ENCODE results near the gene CENPN.

CENPN gene

GRCh38 chr16:81006813-81007695 lies at the start of gene CENPN, which contains the start of gene CMC2:
TSS of gene CENPN (plus strand) at chr16:81007214. CDS start at chr16:81011940, 4,726 bp downstream.
TSS of gene CMC2 (minus strand) at chr16:81006885. CDS start at chr16:80997394, 9,491 bp downstream.
- no peak for FAIRE-seq

- FAIRE-seq, result no peak
Measured at GRCh38 chr16:80958284-80958683, 48.7 kb upstream of the CENPN start.

GRCh38 chr16:80962879-80963278 lies 44.1 kb upstream of the CENPN start:
- no peak for FAIRE-seq

DNA sequence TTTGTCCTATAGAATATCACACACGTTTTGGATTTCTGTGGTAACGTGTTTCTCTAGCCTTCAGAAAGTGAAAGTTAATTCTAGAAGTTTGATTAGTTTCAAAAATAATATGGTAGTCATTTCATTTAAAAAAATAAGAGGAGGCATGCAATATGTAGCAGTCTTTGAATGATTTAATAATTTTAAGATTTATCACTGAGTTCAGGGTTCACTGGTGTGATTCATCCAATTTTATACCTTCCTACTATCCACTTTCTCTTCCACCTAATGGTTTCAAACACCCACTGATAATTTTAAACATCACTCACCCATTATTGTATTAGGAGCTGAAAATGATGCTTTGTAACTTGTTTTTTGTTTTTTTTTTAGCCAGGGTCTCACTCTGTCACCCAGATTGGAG lies 42.7 kb upstream of the CENPN start:
- FAIRE-seq, result no peak

DNA sequence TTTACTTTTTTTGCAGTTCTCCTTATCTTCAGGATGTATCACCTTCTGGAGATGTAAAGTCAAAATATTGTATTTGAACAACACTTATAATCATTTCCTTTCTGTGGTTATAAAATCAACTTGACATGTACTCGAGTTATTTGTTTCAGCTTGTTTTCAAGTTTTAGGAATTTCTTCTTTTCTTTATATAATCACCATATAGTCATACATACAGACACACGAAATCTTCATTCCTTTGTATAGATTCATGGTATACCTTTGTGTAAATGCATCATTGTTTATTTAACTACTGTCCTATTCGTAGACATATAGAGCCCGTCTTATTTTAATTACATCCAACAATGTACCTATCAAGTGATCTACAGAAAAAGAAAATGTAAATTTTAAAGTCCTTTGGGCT lies 40.4 kb upstream of the CENPN start:
- FAIRE-seq, result peak; percentile 28

DNA sequence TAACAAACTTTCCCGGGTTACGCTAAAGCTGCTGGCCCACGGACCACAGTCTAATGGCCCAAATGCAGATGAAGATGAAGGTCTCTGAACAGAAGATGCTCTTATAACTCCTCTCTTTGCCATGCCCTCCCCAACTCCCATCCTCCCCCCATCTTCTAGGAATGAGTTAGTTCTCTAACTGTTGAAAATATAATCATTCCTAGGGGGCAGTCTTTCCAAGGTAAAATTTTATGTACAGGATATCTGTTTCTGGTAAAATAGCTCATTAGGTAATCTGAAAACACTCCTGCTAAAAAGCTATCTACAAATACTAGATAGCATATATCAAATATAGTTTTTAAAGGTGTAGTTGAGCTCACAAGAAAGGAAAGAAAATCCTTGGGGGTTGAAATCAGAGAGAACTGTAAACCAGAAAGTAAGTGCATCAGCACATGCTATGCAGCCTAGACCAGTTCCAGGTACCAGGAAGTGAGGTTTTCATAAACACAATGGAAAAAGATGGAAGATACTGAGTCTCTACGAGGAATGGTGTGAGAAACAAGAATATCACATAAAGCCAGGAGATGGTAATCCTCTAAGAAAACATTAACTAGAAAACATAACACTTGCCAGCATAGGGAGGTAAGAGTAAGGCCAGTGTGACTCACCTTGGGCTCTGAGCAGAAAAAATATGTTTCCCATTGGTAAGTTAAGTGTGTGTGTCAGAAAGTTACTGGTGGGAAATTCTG lies 38.5 kb upstream of the CENPN start:
- FAIRE-seq, result no peak

DNA sequence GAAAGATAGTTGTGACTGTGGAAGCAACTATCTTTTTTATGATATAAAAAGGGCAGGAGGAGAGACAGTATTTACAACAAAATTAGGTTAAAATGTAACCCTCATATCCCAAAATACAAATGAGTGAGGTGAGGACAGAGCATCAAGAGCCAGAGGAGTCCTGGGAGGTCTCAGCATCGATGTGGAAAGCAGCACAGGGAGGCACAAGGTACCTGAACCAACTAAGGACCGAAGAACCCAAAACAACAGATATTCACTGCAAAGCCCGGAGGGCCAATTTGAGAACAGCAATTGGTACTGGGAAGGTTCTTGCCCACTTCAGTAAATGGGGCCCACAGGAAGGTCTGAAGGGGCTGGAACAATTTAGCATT lies 37.9 kb upstream of the CENPN start:
- FAIRE-seq, result no peak

- no peak for FAIRE-seq
Measured at GRCh38 chr16:80971819-80972218, 35.2 kb upstream of the CENPN start.

GRCh38 chr16:80972611-80973010 lies 34.4 kb upstream of the CENPN start:
- no peak for FAIRE-seq

- FAIRE-seq, result no peak
Measured at GRCh38 chr16:80973991-80974390, 33.0 kb upstream of the CENPN start.

GRCh38 chr16:80974649-80975376 lies 32.2 kb upstream of the CENPN start:
- no peak for FAIRE-seq

GRCh38 chr16:80976946-80977345 lies 30.1 kb upstream of the CENPN start:
- FAIRE-seq, result no peak

DNA sequence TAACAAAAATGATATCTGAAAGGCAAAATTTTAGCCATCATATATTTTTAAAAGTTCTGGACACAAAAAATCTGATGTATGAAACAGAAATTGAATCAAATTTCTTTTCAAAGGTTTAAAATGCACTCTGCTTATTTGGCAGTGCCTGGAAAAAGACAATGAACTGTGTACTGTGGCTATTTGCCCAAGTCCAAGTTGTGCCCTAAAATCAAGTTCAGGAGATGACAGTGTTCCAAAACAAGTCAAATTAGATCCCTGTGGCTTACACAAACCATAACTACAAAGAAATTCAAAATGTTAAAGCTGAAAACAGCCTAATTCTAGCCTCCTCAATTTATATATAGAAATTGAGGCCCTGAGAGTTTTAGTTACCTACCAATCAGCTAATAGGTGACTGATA lies 25.9 kb upstream of the CENPN start:
- FAIRE-seq, result no peak

DNA sequence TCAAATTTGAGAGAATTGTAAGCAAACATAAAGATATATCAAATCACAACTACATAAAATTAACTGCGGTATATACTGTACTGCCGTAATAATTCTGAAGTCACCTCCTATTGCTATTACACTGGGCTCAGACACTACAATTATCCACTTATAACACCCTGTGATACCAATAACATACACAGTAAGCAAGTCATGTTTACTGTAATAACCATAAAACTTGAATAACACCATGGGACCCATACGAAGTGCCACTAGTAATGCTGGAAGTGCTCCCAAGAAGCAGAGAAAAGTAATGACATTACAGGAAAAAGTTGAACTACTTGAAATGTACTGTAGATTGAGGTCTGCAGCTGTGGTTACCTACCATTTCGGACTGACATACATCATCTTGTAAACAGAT lies 24.4 kb upstream of the CENPN start:
- FAIRE-seq, result no peak

GRCh38 chr16:80984124-80984892 lies 22.7 kb upstream of the CENPN start:
- no peak for FAIRE-seq

- FAIRE-seq, result no peak
Measured at GRCh38 chr16:80985611-80986010, 21.4 kb upstream of the CENPN start.

GRCh38 chr16:80986557-80986956 lies 20.5 kb upstream of the CENPN start:
- no peak for FAIRE-seq

GRCh38 chr16:80988756-80989155 lies 18.3 kb upstream of the CENPN start:
- no peak for FAIRE-seq

GRCh38 chr16:80989801-80990200 lies 17.2 kb upstream of the CENPN start:
- FAIRE-seq, result no peak

DNA sequence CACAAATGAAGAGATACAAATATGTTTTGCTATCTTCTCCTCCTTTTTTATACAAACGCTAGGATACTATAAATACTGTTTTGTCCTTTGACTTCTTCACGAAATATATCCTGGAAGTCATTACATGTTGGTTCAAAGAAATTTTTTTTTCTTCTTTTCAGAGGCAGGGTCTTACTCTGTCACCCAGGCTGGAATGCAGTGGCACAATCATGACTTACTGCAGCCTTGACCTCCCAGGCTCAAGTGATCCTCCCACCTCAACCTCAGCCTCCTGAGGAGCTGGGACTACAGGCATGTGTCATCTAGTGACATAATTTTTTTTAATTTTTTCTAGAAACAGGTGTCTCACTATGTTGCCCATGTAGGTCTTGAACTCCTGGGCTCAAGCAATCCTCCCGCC lies 16.4 kb upstream of the CENPN start:
- FAIRE-seq, result no peak

DNA sequence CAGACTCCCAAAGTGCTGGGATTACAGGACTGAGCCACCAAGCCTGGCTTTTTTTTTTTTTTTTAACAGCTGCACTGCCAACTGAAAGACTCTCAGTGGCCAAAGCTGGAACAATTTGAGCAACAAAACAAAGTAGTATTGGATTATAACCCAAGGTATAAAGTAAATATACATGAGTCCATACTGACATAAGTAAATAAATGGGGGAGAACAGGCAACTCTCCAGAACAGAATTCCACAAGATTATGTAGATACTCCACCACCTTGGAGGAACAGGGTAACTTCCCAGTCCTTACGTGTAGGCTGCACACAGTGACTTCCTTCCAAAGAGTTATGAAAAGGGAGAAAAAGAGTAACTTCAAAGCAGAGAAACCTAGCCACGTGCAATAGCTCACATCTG lies 16.0 kb upstream of the CENPN start:
- no peak for FAIRE-seq

DNA sequence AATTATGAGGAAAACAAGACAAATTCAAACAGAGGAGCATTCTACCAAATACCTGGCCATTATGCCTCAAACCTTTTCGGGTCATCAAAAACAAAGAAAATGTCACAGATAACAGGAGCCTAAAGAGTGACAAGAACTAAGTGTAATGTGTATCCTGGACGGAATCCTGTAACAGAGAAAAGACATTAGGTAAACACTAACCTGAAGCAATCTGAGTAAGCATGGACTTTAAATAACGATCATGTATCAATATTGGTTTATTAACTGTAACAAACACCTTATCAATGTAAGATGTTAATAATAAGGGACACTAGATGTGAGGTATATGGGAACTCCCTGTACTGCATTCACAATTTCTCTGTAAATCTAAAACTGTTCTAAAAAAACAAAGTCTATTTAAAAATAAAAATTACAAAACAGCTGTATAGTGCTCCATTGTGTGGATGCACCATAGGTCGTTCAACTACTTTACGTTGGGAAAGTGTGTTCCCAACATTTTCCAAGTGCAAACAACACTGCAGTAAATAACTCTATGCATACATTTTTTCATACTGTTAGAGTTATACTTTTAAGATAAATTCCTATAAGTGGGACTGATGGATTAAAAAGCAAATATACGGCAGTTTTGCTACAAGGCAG lies 15.1 kb upstream of the CENPN start:
- no peak for FAIRE-seq

Data from colon (tissue), 2 donors.